HG03196 (cell line): ENCODE results near the gene MSTN.
A peak's percentile ranks its signal among the peaks of the same experiment; 100 is the strongest.

Experiments used
- ATAC-seq: cut with Tn5 transposase; IDR thresholded peaks from one replicate; pipeline ENCODE4 v1.9.1; 2021; ENCODE audit not compliant: unreplicated experiment

Gene MSTN

GRCh38 chr2:190062601-190063000, at the start of gene MSTN:
MSTN (minus strand) TSS chr2:190062729; CDS start chr2:190062596, 133 bp downstream.
- ATAC-seq: no peak

- ATAC-seq: no peak
These were observed 48.6 kb upstream of the MSTN start for GRCh38 chr2:190111166-190111565.

- no peak for ATAC-seq
These were observed 48.2 kb upstream of the MSTN start for GRCh38 chr2:190110699-190111098.

- ATAC-seq: no peak
These were observed 47.6 kb upstream of the MSTN start for GRCh38 chr2:190110131-190110530.

GRCh38 chr2:190107409-190107808, 44.9 kb upstream of the MSTN start:
- ATAC-seq: no peak

GRCh38 chr2:190106783-190107182, 44.3 kb upstream of the MSTN start:
- no peak for ATAC-seq

GRCh38 chr2:190105554-190105953, 43.0 kb upstream of the MSTN start:
- ATAC-seq: no peak

- ATAC-seq: no peak
These were observed 40.6 kb upstream of the MSTN start for GRCh38 chr2:190103144-190103543.

- no peak for ATAC-seq
These were observed 37.6 kb upstream of the MSTN start for GRCh38 chr2:190099890-190100697.

- no peak for ATAC-seq
These were observed 36.3 kb upstream of the MSTN start for GRCh38 chr2:190098851-190099250.

- ATAC-seq: no peak
These were observed 34.6 kb upstream of the MSTN start for GRCh38 chr2:190097115-190097514.

GRCh38 chr2:190094316-190094871, 31.9 kb upstream of the MSTN start:
- no peak for ATAC-seq

GRCh38 chr2:190093793-190094192, 31.3 kb upstream of the MSTN start:
- ATAC-seq: no peak

GRCh38 chr2:190090148-190090547, 27.6 kb upstream of the MSTN start:
- ATAC-seq: no peak

- peak; percentile 58 for ATAC-seq
These were observed 26.4 kb upstream of the MSTN start for GRCh38 chr2:190088917-190089316.

GRCh38 chr2:190084704-190085103, 22.2 kb upstream of the MSTN start:
- ATAC-seq: no peak

- ATAC-seq: no peak
These were observed 19.6 kb upstream of the MSTN start for GRCh38 chr2:190082118-190082517.

GRCh38 chr2:190080527-190081049, 18.1 kb upstream of the MSTN start:
- ATAC-seq: no peak

GRCh38 chr2:190079160-190079559, 16.6 kb upstream of the MSTN start:
- no peak for ATAC-seq

- no peak for ATAC-seq
These were observed 13.1 kb upstream of the MSTN start for GRCh38 chr2:190075623-190076022.

GRCh38 chr2:190069936-190070696, 7.6 kb upstream of the MSTN start:
- no peak for ATAC-seq

- ATAC-seq: no peak
These were observed 6.2 kb upstream of the MSTN start for GRCh38 chr2:190068764-190069163.
